NCI-H128 (cell line): ENCODE measurements around the gene GAL.

Experiments used
- DNase-seq: peaks from one replicate; lab custom pipeline; 2025; ENCODE audit not compliant: unreplicated experiment; lab: John Stamatoyannopoulos, UW

GAL gene

GRCh38 chr11:68658661-68659060 is 25.7 kb upstream of the GAL start:
- no peak for DNase-seq

DNA sequence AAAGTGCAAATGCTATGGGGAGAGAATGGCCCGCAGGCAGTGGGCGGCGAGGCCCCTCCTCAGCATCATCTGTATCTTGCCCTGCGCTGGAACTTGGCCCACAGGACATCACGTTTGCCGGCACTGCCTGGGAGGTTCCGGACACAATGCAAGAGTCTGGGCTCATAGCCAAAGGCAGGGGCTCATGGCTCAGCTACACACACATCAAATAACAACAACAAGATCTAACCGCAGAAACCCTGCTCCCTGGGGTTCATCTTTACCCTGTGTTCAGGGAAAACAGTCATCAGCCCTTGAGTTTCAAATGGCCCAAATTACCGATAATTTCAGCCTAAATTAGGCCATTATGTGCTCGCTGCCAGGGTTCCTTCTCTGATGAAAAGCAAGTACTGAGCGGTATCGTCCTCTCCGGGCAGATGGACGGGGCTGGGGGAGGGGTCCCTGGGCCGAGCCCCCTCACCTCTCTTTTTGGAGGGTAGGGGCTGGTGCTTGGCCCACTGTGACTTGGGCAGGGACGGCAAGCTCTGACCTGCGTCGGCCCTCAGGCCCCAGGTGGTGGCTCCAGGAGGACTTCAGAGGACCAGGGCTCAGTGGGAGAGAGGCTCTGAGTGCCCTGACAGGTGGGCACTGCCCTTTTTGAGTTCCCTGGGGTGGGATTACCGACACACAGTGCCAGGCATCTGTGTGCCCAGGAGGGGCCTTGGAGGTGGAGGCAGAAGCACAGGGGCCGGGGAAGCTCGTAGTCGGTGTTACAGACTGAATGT is 25.0 kb upstream of the GAL start:
- peak; percentile 80 for DNase-seq

- no peak for DNase-seq
These were observed 24.1 kb upstream of the GAL start for GRCh38 chr11:68660066-68660810.

GRCh38 chr11:68661014-68661413 is 23.3 kb upstream of the GAL start:
- no peak for DNase-seq

DNA sequence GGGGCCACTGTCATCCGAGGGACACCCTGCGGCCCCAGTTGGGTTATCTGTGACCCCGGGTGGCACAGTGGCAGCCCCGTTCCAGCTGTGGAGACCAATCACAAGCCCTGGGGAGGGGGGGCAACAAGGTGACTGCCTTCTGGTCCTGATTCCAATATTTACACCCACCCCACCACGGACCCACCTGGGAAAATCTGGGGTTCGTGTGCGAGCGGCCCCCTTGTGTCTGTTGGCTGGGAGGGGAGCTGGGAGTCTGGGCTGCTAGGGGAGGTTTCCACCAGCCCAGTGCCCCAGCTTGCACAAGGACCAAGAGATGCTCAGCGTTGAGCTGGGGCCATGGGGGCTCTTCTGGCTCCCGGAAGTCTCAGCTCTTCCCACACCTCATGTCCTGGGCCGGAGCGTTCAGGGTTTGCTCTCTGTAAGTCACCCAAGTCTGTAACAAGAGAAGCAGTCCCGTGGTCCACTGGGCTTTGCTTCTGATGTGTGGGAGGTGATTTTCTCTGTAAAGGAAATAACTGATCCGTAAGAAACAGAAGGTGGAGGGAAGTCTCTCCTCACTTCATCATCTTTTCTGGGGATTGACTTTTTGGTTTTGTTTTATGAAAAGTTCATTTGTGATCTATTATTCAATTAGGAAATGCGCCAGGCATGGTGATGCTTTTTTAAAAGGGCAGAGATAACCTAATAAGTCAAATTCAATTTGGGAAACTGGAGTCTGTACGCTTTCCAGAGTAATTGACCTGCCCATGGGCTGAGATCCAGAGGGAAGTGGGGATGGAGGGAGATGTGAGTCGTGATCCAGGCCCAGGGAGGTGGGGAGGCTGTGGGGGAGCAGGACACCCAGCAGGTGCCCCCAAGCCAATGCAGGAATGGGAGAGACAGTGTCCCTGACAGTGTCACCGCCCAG is 22.4 kb upstream of the GAL start:
- no peak for DNase-seq

DNA sequence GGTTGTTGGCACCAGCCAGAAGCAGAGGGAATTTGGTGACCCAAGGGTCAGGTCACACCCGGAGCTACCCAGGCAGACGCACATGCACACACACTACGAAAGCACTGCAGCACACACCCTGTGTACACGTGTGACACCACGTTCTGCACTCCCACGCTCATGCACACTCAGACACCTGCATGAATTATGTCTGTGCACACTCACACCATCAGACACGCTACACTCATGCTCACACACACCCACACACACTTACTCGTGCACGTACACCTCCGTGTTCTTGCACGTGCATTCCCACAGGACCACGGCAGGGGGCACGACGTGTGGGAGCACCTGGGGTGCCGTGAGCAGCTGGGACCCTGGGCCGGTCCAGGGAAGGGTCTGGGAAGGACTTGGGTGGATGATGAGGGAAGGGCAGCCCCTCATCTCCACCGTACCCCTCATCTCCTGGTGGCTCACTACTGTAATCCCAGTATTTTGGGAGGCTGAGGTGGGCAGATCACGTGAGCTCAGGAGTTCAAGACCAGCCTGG is 20.8 kb upstream of the GAL start:
- DNase-seq = no peak

GRCh38 chr11:68664141-68664540 is 20.2 kb upstream of the GAL start:
- no peak for DNase-seq

GRCh38 chr11:68664906-68665305 is 19.4 kb upstream of the GAL start:
- DNase-seq = no peak

- DNase-seq = no peak
These were observed 18.9 kb upstream of the GAL start for GRCh38 chr11:68665436-68665835.

- no peak for DNase-seq
These were observed 17.5 kb upstream of the GAL start for GRCh38 chr11:68666849-68667248.

DNA sequence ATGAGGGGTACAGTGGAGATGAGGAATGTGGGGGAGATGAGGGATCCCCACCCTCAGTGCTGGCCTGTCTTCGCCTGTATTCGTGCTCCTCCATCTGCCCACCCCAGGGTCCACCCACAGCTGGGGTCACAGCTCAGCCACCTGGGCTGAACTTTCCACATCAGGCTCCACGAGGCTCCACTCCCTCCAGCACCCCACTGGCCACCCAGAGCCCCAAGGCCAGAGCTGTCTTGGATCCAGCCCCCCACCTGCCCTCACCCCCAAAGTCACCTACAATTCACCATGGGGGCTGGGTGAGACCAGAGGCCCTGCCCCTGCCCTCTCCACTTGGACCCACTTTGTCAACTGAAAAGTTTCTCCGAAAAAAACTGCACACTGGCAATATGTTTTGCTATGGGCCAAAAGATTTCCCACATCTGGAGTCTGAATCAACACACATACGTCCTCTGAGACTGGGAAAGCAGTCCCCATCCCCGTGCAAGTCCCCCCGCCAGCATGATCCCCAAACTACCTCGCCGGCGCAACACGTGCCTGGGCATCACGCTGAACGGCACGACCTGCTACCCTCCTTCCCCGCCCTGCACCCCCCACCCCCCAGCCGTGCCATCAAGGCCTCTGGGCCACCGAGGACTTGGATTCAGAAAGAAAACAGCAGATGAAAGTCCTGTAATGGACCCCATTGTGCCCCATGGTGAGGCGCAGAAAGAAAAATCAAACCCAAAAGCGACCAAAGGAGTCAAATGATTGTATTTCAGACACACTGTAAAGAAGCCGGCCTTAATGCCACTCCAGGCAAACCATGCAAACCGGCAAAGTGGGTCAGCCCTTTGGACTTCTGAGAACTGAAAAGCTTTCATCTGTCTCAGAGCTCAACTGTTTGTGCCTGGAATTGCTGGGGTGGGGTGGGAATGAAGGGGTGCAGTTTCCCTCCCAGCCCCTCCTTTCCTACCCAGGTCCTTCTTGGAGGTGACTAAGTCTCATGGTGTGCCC is 16.5 kb upstream of the GAL start:
- DNase-seq = no peak

- no peak for DNase-seq
These were observed 14.8 kb upstream of the GAL start for GRCh38 chr11:68669301-68670090.

- DNase-seq = no peak
These were observed 13.9 kb upstream of the GAL start for GRCh38 chr11:68670208-68670992.

DNA sequence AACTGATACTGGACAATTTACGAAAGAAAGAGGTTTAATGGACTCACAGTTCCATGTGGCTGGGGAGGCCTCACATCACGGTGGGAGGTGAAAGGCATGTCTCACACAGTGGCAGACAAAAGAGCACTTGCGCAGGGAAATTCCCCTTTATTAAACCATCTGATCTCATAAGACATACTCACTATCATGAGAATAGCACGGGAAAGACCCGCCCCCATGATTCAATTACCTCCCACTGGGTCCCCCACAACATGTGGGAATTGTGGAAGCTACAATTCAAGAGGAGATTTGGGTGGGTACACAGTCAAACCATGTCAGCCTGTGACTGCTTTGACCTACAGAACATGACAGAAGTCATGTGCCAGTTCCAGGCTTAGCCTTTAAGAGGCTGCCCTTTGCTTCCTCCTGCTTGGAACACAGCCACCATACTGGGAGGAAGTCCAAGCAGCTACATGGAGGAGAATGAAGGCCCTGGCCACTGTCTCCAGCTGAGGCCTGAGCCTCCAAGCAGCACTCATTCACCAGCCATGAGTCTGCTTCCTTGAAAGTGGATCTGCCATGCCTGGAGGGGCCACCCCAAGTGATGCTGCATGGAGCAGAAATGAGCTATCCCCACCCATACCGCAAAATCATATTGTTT is 10.9 kb upstream of the GAL start:
- no peak for DNase-seq

- no peak for DNase-seq
These were observed 10.4 kb upstream of the GAL start for GRCh38 chr11:68673991-68674390.

DNA sequence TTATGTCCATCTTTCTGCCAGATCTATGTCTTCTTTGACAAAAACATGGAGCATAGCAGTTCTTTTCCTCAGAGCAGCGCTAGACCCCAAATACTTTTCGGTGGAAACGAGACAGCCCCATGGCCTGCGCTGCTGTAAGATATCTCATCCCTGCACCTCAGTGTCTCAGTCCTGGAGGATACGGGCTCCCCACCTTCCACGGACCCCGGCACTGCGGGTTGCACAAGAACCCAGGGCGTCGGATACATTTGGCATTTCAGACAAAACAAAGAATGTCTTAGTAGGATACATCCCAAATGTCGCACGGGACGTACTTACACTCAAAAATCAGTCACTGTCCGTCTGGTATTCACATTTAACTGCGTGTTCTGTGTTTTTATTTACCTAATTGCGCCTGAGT is 9.9 kb upstream of the GAL start:
- DNase-seq = no peak

DNA sequence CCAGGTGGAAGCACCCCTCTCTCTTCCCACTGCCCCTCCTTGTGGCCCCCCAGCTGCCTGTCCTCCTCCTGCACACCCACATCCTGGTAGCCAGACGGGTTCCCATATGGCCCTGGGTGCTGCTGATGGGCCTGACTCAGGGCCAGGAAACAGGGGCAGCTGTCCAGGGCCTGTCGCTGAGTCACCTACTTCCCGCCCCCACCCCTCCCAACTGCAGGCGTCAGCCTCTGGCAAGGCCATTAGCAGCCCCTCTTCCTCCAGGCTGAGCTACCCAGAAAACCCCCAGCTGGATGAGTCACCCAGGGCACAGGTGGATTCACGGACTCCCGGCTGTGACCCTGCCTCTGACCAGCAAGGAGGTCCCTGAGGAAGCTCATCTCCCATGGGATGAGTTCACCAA is 6.9 kb upstream of the GAL start:
- DNase-seq = no peak

GRCh38 chr11:68678031-68678441 is 6.3 kb upstream of the GAL start:
- no peak for DNase-seq
